Fibroblast of pulmonary artery (primary cell): ENCODE results near the gene KRT82.

Experiments used
- DNase-seq: peaks from one replicate; pipeline ENCODE4 v3.0.0-alpha.2; 2010; ENCODE audit warnings: low read depth
- H3K4me3 ChIP-seq: replicated peaks from 2 replicates; pipeline ENCODE4 v1.5.1; 2011; ENCODE audit warnings: low read depth, mild to moderate bottlenecking, control low read depth, low read length, moderate library complexity
- TF ChIP-seq, protein P1 (sequence below): IDR thresholded peaks from 2 replicates; pipeline ENCODE4 v1.5.1; 2011; ENCODE audit warnings: mild to moderate bottlenecking, control low read depth, low read length, inconsistent platforms; ENCODE audit errors: missing control alignments

The KRT82 gene

DNA sequence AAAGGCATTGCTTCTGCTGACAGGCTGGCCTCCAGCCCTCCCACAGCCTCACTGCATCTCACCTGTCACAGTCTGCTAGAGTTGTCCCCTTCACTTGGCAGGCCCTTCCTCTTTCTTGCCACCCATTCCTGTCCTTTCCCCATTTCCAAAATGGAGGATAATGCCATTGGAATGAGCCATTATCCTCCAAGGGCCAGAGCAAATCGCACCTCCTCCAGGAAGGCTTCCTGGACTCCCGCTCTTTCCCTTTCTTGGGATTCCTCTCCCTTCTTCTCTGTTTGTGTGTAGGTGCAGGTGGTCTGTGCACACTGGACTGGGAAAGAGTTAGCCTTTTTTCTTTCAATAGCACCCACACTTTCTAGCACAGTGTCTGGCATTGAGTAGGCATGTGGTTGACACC, 3.8 kb downstream of the KRT82 start:
- TF ChIP-seq, protein P1, sequence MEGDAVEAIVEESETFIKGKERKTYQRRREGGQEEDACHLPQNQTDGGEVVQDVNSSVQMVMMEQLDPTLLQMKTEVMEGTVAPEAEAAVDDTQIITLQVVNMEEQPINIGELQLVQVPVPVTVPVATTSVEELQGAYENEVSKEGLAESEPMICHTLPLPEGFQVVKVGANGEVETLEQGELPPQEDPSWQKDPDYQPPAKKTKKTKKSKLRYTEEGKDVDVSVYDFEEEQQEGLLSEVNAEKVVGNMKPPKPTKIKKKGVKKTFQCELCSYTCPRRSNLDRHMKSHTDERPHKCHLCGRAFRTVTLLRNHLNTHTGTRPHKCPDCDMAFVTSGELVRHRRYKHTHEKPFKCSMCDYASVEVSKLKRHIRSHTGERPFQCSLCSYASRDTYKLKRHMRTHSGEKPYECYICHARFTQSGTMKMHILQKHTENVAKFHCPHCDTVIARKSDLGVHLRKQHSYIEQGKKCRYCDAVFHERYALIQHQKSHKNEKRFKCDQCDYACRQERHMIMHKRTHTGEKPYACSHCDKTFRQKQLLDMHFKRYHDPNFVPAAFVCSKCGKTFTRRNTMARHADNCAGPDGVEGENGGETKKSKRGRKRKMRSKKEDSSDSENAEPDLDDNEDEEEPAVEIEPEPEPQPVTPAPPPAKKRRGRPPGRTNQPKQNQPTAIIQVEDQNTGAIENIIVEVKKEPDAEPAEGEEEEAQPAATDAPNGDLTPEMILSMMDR, result no peak
- no peak for DNase-seq
- no peak overlapping the region for H3K4me3 ChIP-seq

DNA sequence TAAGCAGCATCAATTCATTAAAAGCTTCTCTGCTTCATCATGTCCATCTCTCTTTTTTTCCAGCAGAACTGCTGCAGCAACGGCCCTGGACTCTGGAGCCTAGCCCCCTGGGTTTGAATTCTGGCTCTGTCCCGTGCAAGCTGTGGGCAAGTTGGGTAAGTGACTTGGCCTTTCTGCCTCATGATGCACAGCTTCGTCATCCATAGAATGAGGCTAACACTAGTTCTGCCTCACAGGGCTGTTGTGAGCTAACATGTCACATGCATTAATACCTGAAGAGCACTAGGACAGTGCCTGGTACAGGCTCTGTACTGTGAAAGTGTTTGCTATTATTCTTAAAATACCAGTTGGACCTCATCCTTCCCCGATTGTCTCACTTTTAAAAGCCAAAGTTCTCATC, 4.2 kb downstream of the KRT82 start:
- TF ChIP-seq, protein P1, result no peak
- no peak for DNase-seq

DNA sequence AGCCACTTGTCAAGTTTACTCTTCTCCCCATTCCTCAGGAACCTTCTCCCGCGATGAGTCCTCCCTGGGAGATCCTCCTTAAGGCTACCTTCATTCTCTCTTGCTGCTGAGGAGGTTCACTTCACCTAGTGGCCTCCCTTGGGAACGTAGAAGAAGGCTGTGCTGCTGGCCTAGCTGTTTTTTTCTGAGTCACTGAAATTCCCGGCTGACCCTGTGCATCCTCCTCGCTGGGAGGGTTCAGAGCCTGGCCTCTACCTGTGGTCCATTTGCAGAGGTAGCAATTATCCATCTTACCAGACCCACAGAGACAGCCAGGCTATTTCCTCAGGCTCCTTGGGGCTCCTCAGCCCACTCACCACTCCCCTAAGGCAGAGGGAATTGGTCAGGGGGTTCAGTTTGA, 4.6 kb downstream of the KRT82 start:
- DNase-seq, result no peak
- TF ChIP-seq, protein P1, result no peak
- H3K4me3 ChIP-seq, result no peak overlapping the region

More for the DNA sequence above, 4.2 kb downstream of the KRT82 start:
- H3K4me3 ChIP-seq, result no peak overlapping the region

DNA sequence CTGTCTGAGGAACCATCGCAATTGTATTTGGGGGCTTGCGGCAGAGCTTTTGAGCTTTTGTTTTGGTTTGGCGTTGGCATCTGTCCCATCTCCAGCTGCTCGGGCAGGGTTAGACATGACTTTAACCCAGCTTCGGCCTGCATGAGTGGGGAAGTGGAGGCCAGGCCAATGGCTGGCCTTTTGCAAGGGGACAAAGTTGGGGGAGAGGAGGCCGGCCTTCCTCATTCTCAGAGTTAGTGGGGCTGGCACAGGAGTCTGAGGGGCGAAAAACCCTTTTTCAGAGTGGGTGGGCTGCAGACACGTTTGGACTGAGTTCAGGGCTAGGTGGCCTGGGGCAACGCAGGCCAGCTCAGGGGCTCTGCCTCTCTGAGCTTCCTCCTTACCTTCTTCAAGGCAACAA, 5.2 kb downstream of the KRT82 start:
- TF ChIP-seq, protein P1, result no peak
- H3K4me3 ChIP-seq, result no peak overlapping the region
- DNase-seq, result no peak

DNA sequence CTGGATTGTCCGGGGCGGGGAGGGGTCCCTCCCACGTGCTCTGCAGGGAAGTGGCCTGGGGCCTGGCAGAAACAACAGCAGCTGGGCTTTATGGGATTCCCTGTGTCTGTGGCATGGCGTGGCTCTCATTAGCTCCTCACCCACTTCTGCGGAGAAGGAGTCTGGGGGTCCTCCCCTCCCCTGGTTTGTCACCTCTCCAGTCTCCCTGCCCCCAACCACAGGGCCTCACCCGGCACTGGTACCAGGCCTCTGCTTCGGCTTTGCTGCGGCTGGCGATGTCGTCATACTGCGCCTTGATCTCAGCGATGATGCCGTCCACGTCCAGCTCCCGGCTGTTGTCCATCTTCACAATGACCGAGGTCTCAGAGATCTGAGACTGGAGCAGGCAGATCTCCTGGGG, 6.4 kb downstream of the KRT82 start:
- H3K4me3 ChIP-seq, result no peak overlapping the region
- DNase-seq, result no peak
- TF ChIP-seq, protein P1, result no peak

DNA sequence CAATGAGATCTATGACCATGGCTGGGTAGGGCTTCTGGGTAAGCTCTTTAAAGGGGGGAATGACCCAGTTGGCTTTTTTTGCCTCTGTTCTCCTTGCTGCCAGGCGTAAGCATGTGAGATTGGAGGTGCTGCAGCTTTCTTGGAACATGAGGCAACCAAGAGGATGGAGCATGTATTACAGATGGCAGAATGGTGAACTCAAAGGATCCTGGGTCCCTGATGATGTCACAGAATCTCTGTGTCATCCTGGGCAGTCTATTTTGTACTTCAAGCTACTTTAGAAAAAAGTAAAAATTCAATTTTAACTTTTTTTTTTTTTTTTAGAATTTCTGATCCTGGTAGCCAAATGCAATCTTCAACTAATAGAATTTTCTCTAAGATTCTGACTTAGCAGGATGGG, 8.0 kb downstream of the KRT82 start:
- TF ChIP-seq, protein P1, result no peak
- DNase-seq, result no peak
- H3K4me3 ChIP-seq, result no peak overlapping the region

DNA sequence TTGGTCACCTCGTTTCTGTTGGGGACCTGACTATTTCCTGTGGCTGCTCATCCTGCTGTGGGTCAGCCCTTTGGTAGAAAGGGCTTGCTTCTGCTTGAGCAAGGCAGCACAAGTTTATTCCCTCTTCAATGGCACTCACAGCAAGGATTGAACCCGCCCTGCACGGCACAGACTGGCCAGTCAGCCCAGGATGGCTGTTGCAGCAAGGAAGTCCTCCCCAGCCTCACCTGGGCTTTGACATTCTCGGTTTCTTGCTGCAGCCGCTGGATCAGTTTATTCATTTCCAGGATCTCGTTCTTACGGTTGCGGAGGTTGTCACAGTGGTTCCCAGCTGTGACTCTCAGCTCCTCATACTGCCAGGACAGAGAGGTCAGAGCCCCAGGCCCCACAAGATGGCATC, 9.5 kb downstream of the KRT82 start:
- no peak overlapping the region for H3K4me3 ChIP-seq
- TF ChIP-seq, protein P1, result no peak
- no peak for DNase-seq
